ENCODE measurements around the gene ACOT8.

DNA sequence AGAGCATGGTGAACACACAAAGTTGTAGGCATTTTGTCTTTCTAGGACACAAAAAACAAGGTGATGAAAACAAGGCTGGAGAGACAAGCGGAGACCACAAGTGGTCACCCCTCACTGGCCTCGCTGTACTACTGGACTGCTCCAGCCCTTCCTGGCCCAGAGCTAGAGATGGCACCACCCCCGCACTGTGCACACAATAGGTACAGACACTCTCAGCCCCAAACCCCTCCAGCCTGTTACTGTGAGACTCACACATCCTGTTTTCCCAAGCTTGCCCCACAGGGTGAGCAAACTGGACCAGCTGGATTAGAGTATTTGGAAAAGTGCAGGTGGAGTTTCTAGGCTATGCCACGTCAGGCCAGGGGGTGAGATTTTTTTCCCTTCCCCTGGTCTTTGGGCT lies 15.4 kb upstream of the ACOT8 start:
- TF ChIP-seq NFRKB (IDR thresholded peaks at IDR 0.05) (no peak), SP1 (IDR thresholded peaks at IDR 0.05) (no peak), FOXM1 (IDR thresholded peaks at IDR 0.05; ENCODE audit: borderline replicate concordance) (no peak)
